ENCODE measurements around the gene ICE1. TPM values are rescaled to one million over a fixed set of nuclear protein-coding genes. Genes with fewer than 3 reads are reported as not detected.

ICE1 gene
- total RNA-seq, 2 donors from 2014 or later, result 19.2 to 20.1 TPM

GRCh38 chr5:5456858-5457257 is 34.4 kb downstream of the ICE1 start:
- Histone ChIP-seq H3K36me3 (peaks cover 8% of the 10 kb centered on the region), H3K27me3 (no peaks in the 10 kb centered on the region), H3K9me3 (no peaks in the 10 kb centered on the region), H3K27ac (no peak overlapping the region), H3K4me3 (no peak overlapping the region), H3K9ac (ENCODE audit: low read depth in 2 of 2, low read length in 2 of 2) (no peak overlapping the region), H3K4me1 (no peaks in the 10 kb centered on the region)
- TF ChIP-seq CTCF (IDR thresholded peaks at IDR 0.05), result no peak
- intact Hi-C loops (cut with DNase I), result no loop called here
- no peak for DNase-seq

GRCh38 chr5:5460311-5460710 is 37.8 kb downstream of the ICE1 start:
- TF ChIP-seq CTCF (IDR thresholded peaks at IDR 0.05), result no peak
- DNase-seq, result no peak
- intact Hi-C loops (cut with DNase I), result no loop called here
- Histone ChIP-seq H3K9me3 (no peaks in the 10 kb centered on the region), H3K4me3 (no peak overlapping the region), H3K27ac (no peak overlapping the region), H3K27me3 (no peaks in the 10 kb centered on the region), H3K36me3 (peaks cover 8% of the 10 kb centered on the region), H3K9ac (ENCODE audit: low read depth in 2 of 2, low read length in 2 of 2) (no peak overlapping the region), H3K4me1 (no peaks in the 10 kb centered on the region)

GRCh38 chr5:5461012-5461411 is 38.5 kb downstream of the ICE1 start:
- Histone ChIP-seq H3K4me3 (no peak overlapping the region), H3K27me3 (no peaks in the 10 kb centered on the region), H3K36me3 (peaks cover 8% of the 10 kb centered on the region), H3K27ac (no peak overlapping the region), H3K9ac (ENCODE audit: low read depth in 2 of 2, low read length in 2 of 2) (no peak overlapping the region), H3K4me1 (no peaks in the 10 kb centered on the region), H3K9me3 (no peaks in the 10 kb centered on the region)
- no peak for DNase-seq
- no peak for TF ChIP-seq CTCF (IDR thresholded peaks at IDR 0.05)
- intact Hi-C loops (cut with DNase I), result no loop called here

GRCh38 chr5:5464036-5464715 is 41.7 kb downstream of the ICE1 start:
- no peak overlapping the region for H3K4me3 ChIP-seq
- no peak for DNase-seq
- no peak overlapping the region for H3K27ac ChIP-seq
- H3K4me1 ChIP-seq, result no peaks in the 10 kb centered on the region
- intact Hi-C loops (cut with DNase I), result no loop called here
- no peaks in the 10 kb centered on the region for H3K36me3 ChIP-seq
- TF ChIP-seq CTCF (IDR thresholded peaks at IDR 0.05), result no peak
- H3K9me3 ChIP-seq, result no peaks in the 10 kb centered on the region
- H3K9ac ChIP-seq (ENCODE audit: low read depth in 2 of 2, low read length in 2 of 2), result no peak overlapping the region
- H3K27me3 ChIP-seq, result no peaks in the 10 kb centered on the region

- H3K36me3 ChIP-seq, result no peaks in the 10 kb centered on the region
Observed at GRCh38 chr5:5466227-5466626, 43.8 kb downstream of the ICE1 start.

More at GRCh38 chr5:5466227-5466626, 43.8 kb downstream of the ICE1 start:
- no peak overlapping the region for H3K4me3 ChIP-seq
- intact Hi-C loops (cut with DNase I), result no loop called here
- no peak for DNase-seq
- H3K9ac ChIP-seq (ENCODE audit: low read depth in 2 of 2, low read length in 2 of 2), result no peak overlapping the region
- no peaks in the 10 kb centered on the region for H3K27me3 ChIP-seq
- no peak for TF ChIP-seq CTCF (IDR thresholded peaks at IDR 0.05)
- H3K9me3 ChIP-seq, result no peaks in the 10 kb centered on the region
- no peak overlapping the region for H3K27ac ChIP-seq
- H3K4me1 ChIP-seq, result no peaks in the 10 kb centered on the region
